Vagina (tissue), 2 donors: ENCODE data around the gene FSIP1. TPM values are rescaled to one million over a fixed set of nuclear protein-coding genes. Genes with fewer than 3 reads are reported as not detected.
A peak's percentile ranks its signal among the peaks of the same experiment; 100 is the strongest.

Experiments used
- DNase-seq, 2 donors: peaks; one replicate each; pipeline ENCODE4 v3.0.0-alpha.2; 2017; ENCODE audit errors: extremely low spot score in 2 of 2
- H3K27ac ChIP-seq: fragments of 200-600 bp; sonication (generic); one replicate; pipeline ENCODE4 v1.5.1; 2019
- H3K27me3 ChIP-seq: fragments of 200-600 bp; sonication (generic); one replicate; pipeline ENCODE4 v1.5.1; 2019
- H3K36me3 ChIP-seq, 2 donors: fragments of 200-600 bp; sonication (generic); one replicate each; pipeline ENCODE4 v1.5.1; 2017 to 2019
- H3K4me1 ChIP-seq: fragments of 200-600 bp; sonication (generic); one replicate; pipeline ENCODE4 v1.5.1; 2019
- H3K4me3 ChIP-seq, 2 donors: fragments of 200-600 bp; sonication (generic); 1 replicate in 1 of 2; 2 replicates in 1 of 2; pipeline ENCODE4 v1.5.1; 2016 to 2019
- H3K9me3 ChIP-seq: fragments of 200-600 bp; sonication (generic); one replicate; pipeline ENCODE4 v1.5.1; 2019
- POLR2A ChIP-seq, 2 donors: fragments of 450-650 bp; IDR thresholded peaks; one replicate each; pipeline ENCODE4 v1.6.1; 2017; ENCODE audit warnings: antibody characterized with exemption in 2 of 2, mild to moderate bottlenecking in 2 of 2, moderate library complexity in 2 of 2
- POLR2AphosphoS5 ChIP-seq, 2 donors: sonication (generic); formaldehyde crosslinking; IDR thresholded peaks; one replicate each; pipeline ENCODE4 v1.9.0; 2017; ENCODE audit warnings: antibody characterized with exemption in 2 of 2, mild to moderate bottlenecking in 2 of 2, low read depth in 1 of 2; ENCODE audit not compliant: insufficient read depth in 1 of 2
- intact Hi-C: fragments of 100-400 bp; cut with DNase I; formaldehyde crosslinking; loops from one replicate; pipeline ENCODE4 v1.15.1; 2023
- total RNA-seq: library from RNA; depleted of rRNA; stranded (reverse); fragments of >200 nt; gene quantifications from one replicate; pipeline ENCODE4 v1.2.3, GENCODE V29; 2016
- TF ChIP-seq, protein P1 (sequence below), 3 experiments: fragments of 450-650 bp in 2 of 3; fragments of 200-600 bp in 1 of 3; sonication (generic) in 1 of 3; IDR thresholded peaks; one replicate each; pipeline ENCODE4 v1.5.1; 2017 to 2019; ENCODE audit warnings: antibody characterized with exemption in 3 of 3, mild to moderate bottlenecking in 2 of 3, moderate library complexity in 2 of 3

Gene FSIP1
- total RNA-seq, 1 donor from 2014 or later, result 0.98 TPM

- Histone ChIP-seq H3K4me3 (no peak overlapping the region), H3K4me1 (peaks cover 35% of the 10 kb centered on the region), H3K27ac (peak overlapping the region; percentile 37), H3K9me3 (no peaks in the 10 kb centered on the region), H3K36me3 (no peaks in the 10 kb centered on the region), H3K27me3 (no peaks in the 10 kb centered on the region)
- TF ChIP-seq, protein P1, sequence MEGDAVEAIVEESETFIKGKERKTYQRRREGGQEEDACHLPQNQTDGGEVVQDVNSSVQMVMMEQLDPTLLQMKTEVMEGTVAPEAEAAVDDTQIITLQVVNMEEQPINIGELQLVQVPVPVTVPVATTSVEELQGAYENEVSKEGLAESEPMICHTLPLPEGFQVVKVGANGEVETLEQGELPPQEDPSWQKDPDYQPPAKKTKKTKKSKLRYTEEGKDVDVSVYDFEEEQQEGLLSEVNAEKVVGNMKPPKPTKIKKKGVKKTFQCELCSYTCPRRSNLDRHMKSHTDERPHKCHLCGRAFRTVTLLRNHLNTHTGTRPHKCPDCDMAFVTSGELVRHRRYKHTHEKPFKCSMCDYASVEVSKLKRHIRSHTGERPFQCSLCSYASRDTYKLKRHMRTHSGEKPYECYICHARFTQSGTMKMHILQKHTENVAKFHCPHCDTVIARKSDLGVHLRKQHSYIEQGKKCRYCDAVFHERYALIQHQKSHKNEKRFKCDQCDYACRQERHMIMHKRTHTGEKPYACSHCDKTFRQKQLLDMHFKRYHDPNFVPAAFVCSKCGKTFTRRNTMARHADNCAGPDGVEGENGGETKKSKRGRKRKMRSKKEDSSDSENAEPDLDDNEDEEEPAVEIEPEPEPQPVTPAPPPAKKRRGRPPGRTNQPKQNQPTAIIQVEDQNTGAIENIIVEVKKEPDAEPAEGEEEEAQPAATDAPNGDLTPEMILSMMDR (IDR thresholded peaks at IDR 0.05), result no peak
- TF ChIP-seq POLR2AphosphoS5 (IDR thresholded peaks at IDR 0.05; ENCODE audit: insufficient read depth in 1 of 2, low read depth in 1 of 2) (no peak), POLR2A (IDR thresholded peaks at IDR 0.05) (no peak)
- intact Hi-C loops, result no loop called here
- no peak for DNase-seq
These were observed 153.9 kb downstream of the FSIP1 start for GRCh38 chr15:39628546-39629257.

DNA sequence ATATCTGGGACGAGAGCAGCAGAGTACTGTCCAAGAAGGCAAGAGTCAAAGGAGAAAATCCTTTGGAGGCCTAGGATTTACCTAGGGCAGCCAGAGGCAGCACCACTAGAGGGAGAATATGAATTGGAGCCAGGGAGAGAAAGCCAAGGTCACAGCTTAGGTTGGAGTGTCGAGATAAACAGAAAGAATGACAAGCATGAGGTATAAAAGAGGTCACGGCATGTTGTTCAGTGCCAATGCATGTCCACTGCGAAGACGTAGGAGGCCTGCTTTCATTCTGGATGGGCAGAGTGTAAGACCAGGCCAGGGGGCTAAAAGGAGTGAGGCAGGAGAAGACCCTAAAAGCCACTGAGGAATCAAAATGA, 154.5 kb downstream of the FSIP1 start:
- H3K27ac ChIP-seq, result no peak overlapping the region

DNA sequence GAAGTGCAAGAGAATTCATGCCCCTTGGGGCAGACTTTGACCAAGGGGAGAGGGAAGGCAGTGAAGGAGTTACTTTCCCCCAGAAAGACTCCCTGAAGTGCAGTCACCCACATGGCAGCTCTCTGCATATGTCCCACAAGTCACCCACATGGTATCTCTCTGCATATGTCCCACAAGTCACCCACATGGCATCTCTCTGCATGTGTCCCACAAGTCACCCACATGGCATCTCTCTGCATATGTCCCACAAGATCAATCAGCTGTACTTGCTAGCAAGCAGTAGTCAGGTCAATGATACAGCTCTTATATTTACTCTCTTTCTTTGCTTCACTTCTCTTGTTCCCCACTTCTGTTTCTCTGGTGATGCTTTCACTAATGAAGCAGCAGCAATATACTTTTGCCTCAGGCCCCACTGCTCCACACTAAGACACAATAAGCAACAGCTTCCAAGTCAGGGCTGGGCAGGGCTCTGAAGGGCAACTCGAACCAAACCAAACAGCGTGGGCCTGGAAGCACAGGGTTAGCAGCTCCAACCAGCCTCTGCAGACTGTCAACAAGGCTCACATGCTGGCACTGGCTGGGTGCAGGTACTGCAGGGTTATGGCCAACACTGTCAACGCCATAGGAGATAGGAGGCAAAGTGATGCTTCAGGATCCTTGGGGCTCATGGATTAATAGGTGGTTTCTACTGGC, 155.0 kb downstream of the FSIP1 start:
- no peak for TF ChIP-seq POLR2AphosphoS5 (IDR thresholded peaks at IDR 0.05; ENCODE audit: insufficient read depth in 1 of 2, low read depth in 1 of 2)
- TF ChIP-seq, protein P1 (IDR thresholded peaks at IDR 0.05), result no peak
- no peak for TF ChIP-seq POLR2A (IDR thresholded peaks at IDR 0.05)
- Histone ChIP-seq H3K4me3 (no peak overlapping the region), H3K27ac (no peak overlapping the region), H3K36me3 (no peaks in the 10 kb centered on the region), H3K4me1 (peaks cover 35% of the 10 kb centered on the region), H3K27me3 (no peaks in the 10 kb centered on the region), H3K9me3 (no peaks in the 10 kb centered on the region)
- intact Hi-C loops, result no loop called here
- DNase-seq, result no peak

More for the DNA sequence above, 154.5 kb downstream of the FSIP1 start:
- H3K4me1 ChIP-seq, result peaks cover 35% of the 10 kb centered on the region
- no peak for TF ChIP-seq POLR2AphosphoS5 (IDR thresholded peaks at IDR 0.05; ENCODE audit: insufficient read depth in 1 of 2, low read depth in 1 of 2)
- TF ChIP-seq, protein P1 (IDR thresholded peaks at IDR 0.05), result no peak
- no peak for TF ChIP-seq POLR2A (IDR thresholded peaks at IDR 0.05)
- no peak overlapping the region for H3K4me3 ChIP-seq
- H3K27me3 ChIP-seq, result no peaks in the 10 kb centered on the region
- H3K36me3 ChIP-seq, result no peaks in the 10 kb centered on the region
- intact Hi-C loops, result no loop called here
- no peaks in the 10 kb centered on the region for H3K9me3 ChIP-seq
- no peak for DNase-seq

- no peaks in the 10 kb centered on the region for H3K36me3 ChIP-seq
- DNase-seq, result no peak
- no peak overlapping the region for H3K4me3 ChIP-seq
- no peaks in the 10 kb centered on the region for H3K27me3 ChIP-seq
- peak overlapping the region; percentile 64 for H3K27ac ChIP-seq
- H3K9me3 ChIP-seq, result no peaks in the 10 kb centered on the region
- intact Hi-C loops, result no loop called here
- TF ChIP-seq POLR2AphosphoS5 (IDR thresholded peaks at IDR 0.05; ENCODE audit: insufficient read depth in 1 of 2, low read depth in 1 of 2), result no peak
- TF ChIP-seq, protein P1 (IDR thresholded peaks at IDR 0.05), result no peak
- no peak for TF ChIP-seq POLR2A (IDR thresholded peaks at IDR 0.05)
- H3K4me1 ChIP-seq, result peaks cover 35% of the 10 kb centered on the region
These were observed 156.8 kb downstream of the FSIP1 start for GRCh38 chr15:39625856-39626255.

GRCh38 chr15:39625451-39625850, 157.2 kb downstream of the FSIP1 start:
- intact Hi-C loops, result no loop called here
- no peaks in the 10 kb centered on the region for H3K36me3 ChIP-seq
- H3K27ac ChIP-seq, result peak overlapping the region; percentile 64
- no peaks in the 10 kb centered on the region for H3K27me3 ChIP-seq
- DNase-seq, result no peak
- peaks cover 35% of the 10 kb centered on the region for H3K4me1 ChIP-seq
- H3K4me3 ChIP-seq, result no peak overlapping the region
- no peak for TF ChIP-seq POLR2AphosphoS5 (IDR thresholded peaks at IDR 0.05; ENCODE audit: insufficient read depth in 1 of 2, low read depth in 1 of 2)
- TF ChIP-seq, protein P1 (IDR thresholded peaks at IDR 0.05), result no peak
- TF ChIP-seq POLR2A (IDR thresholded peaks at IDR 0.05), result no peak
- no peaks in the 10 kb centered on the region for H3K9me3 ChIP-seq
